H1 (cell line): ENCODE data around the gene BRINP3. TPM values are rescaled to one million over a fixed set of nuclear protein-coding genes. Genes with fewer than 3 reads are reported as not detected.

Experiments used
- CTCF ChIA-PET: fragments of 300-600 bp; sonication (Branson Sonifier 250); formaldehyde crosslinking; loops from one replicate; lab custom pipeline; 2021; ENCODE audit not compliant: partially characterized antibody; lab: Charles Lee
- POLR2A ChIA-PET: fragments of 300-600 bp; sonication (Branson Sonifier 250); formaldehyde crosslinking; loops from one replicate; lab custom pipeline; 2021; ENCODE audit warnings: inconsistent platforms; ENCODE audit not compliant: partially characterized antibody; lab: Charles Lee
- DNase-seq, 2 experiments: peaks; one replicate each; pipeline versions ENCODE4 v3.0.0 to v3.0.0-alpha.2; 2010 to 2022; ENCODE audit warnings: low spot score in 2 of 2, low read depth in 1 of 2, mixed read lengths in 1 of 2
- FAIRE-seq: peaks from 2 replicates; lab custom pipeline; 2011; peaks lifted over from hg19 to GRCh38; lab: Jason Lieb, UNC
- H2AFZ ChIP-seq: 2 replicates; pipeline ENCODE4 v1.8.1; 2012; ENCODE audit warnings: low read length, inconsistent platforms
- H2AK5ac ChIP-seq: 2 replicates; pipeline ENCODE4 v1.6.1; 2013; ENCODE audit warnings: low read depth, low read length
- H2BK120ac ChIP-seq: replicated peaks from 2 replicates; pipeline ENCODE3; 2013; ENCODE audit warnings: low read depth, low read length, inconsistent platforms
- H2BK12ac ChIP-seq: 2 replicates; pipeline ENCODE4 v1.6.1; 2013; ENCODE audit warnings: low read depth, low read length
- H2BK15ac ChIP-seq: 2 replicates; pipeline ENCODE4 v1.6.1; 2013; ENCODE audit warnings: low read length
- H2BK20ac ChIP-seq: 2 replicates; pipeline ENCODE4 v1.6.1; 2013; ENCODE audit warnings: low read length
- H2BK5ac ChIP-seq: 2 replicates; pipeline ENCODE4 v1.6.1; 2013; ENCODE audit warnings: low read depth, low read length
- H3K14ac ChIP-seq: 2 replicates; pipeline ENCODE4 v1.6.1; 2013; ENCODE audit warnings: inconsistent platforms; ENCODE audit not compliant: insufficient read length
- H3K18ac ChIP-seq: 2 replicates; pipeline ENCODE4 v1.6.1; 2013; ENCODE audit warnings: low read length; ENCODE audit errors: extremely low read depth
- H3K23ac ChIP-seq: 2 replicates; pipeline ENCODE4 v1.6.1; 2013; ENCODE audit warnings: inconsistent platforms; ENCODE audit not compliant: insufficient read length
- H3K23me2 ChIP-seq: 2 replicates; pipeline ENCODE4 v1.6.1; 2013; ENCODE audit warnings: low read depth, low read length
- H3K27ac ChIP-seq: 2 replicates; pipeline ENCODE4 v1.6.1; 2011; ENCODE audit warnings: low read depth, low read length, inconsistent platforms
- H3K27me3 ChIP-seq, 4 experiments: replicated peaks in 1 of 4; 1 replicate in 1 of 4; 2 replicates in 3 of 4; pipeline versions ENCODE4 v1.6.1 to v1.8.1; 2011 to 2013; ENCODE audit warnings: low read length in 3 of 4, mild to moderate bottlenecking in 3 of 4, inconsistent platforms in 2 of 4, mixed read lengths in 2 of 4, moderate library complexity in 1 of 4; ENCODE audit not compliant: control insufficient read depth in 3 of 4, insufficient read depth in 3 of 4; ENCODE audit errors: extremely low read depth in 1 of 4
- H3K36me3 ChIP-seq, 4 experiments: 2 replicates each; pipeline versions ENCODE4 v1.6.1 to v1.8.1; 2011 to 2013; ENCODE audit warnings: mild to moderate bottlenecking in 4 of 4, low read length in 3 of 4, moderate library complexity in 2 of 4, control low read depth in 1 of 4, inconsistent platforms in 1 of 4; ENCODE audit not compliant: insufficient read depth in 4 of 4, control insufficient read depth in 2 of 4
- H3K4ac ChIP-seq: replicated peaks from 2 replicates; pipeline ENCODE3; 2013; ENCODE audit warnings: low read length, low read depth, mixed read lengths, inconsistent platforms; ENCODE audit not compliant: insufficient read length
- H3K4me1 ChIP-seq, 4 experiments: replicated peaks in 1 of 4; 1 replicate in 1 of 4; 2 replicates in 3 of 4; pipeline versions ENCODE4 v1.6.1 to v1.8.1; 2011 to 2013; ENCODE audit warnings: low read length in 3 of 4, inconsistent platforms in 2 of 4, mixed read lengths in 1 of 4; ENCODE audit not compliant: insufficient read depth in 4 of 4, control insufficient read depth in 3 of 4
- H3K4me2 ChIP-seq, 2 experiments: 2 replicates each; pipeline versions ENCODE4 v1.6.1 to v1.8.1; 2011 to 2013; ENCODE audit warnings: low read depth in 2 of 2, low read length in 2 of 2, control low read depth in 1 of 2, inconsistent platforms in 1 of 2, mild to moderate bottlenecking in 1 of 2; ENCODE audit not compliant: insufficient read depth in 1 of 2
- H3K4me3 ChIP-seq, 4 experiments: fragments of 200-600, 300-600 bp in 1 of 4; sonication (generic), shearing (Covaris generic), sonication (Bioruptor Twin) in 1 of 4; 2 replicates each; pipeline versions ENCODE4 v1.5.1 to v1.8.1; 2011 to 2016; ENCODE audit warnings: low read length in 4 of 4, low read depth in 3 of 4, control low read depth in 2 of 4, inconsistent platforms in 2 of 4, mild to moderate bottlenecking in 2 of 4, mixed read lengths in 1 of 4, moderate library complexity in 1 of 4; ENCODE audit not compliant: insufficient read depth in 2 of 4; ENCODE audit errors: extremely low read depth in 1 of 4
- H3K56ac ChIP-seq: replicated peaks from 2 replicates; pipeline ENCODE3; 2013; ENCODE audit warnings: low read depth, mild to moderate bottlenecking, mixed read lengths, low read length, inconsistent platforms; ENCODE audit not compliant: insufficient read length
- H3K79me1 ChIP-seq: 2 replicates; pipeline ENCODE4 v1.6.1; 2013; ENCODE audit warnings: low read depth, low read length, control low read depth
- H3K79me2 ChIP-seq, 2 experiments: 2 replicates each; pipeline versions ENCODE4 v1.6.1 to v1.8.1; 2012 to 2013; ENCODE audit warnings: low read length in 2 of 2, mild to moderate bottlenecking in 2 of 2, inconsistent platforms in 1 of 2; ENCODE audit not compliant: insufficient read depth in 2 of 2, control insufficient read depth in 1 of 2
- H3K9ac ChIP-seq, 4 experiments: replicated peaks in 1 of 4; 1 replicate in 1 of 4; 2 replicates in 3 of 4; pipeline versions ENCODE4 v1.6.1 to v1.8.1; 2011 to 2013; ENCODE audit warnings: low read depth in 3 of 4, low read length in 3 of 4, control low read depth in 2 of 4, mild to moderate bottlenecking in 2 of 4, moderate library complexity in 2 of 4, inconsistent platforms in 1 of 4; ENCODE audit errors: extremely low read depth in 1 of 4
- H3K9me3 ChIP-seq, 2 experiments: 2 replicates each; pipeline versions ENCODE4 v1.6.1 to v1.8.1; 2012 to 2013; ENCODE audit warnings: mild to moderate bottlenecking in 2 of 2, moderate library complexity in 2 of 2, control low read depth in 1 of 2, inconsistent platforms in 1 of 2, low read depth in 1 of 2, low read length in 1 of 2, mixed read lengths in 1 of 2; ENCODE audit not compliant: insufficient read depth in 2 of 2
- H4K20me1 ChIP-seq, 2 experiments: replicated peaks in 1 of 2; 2 replicates each; pipeline versions ENCODE3 to v1.8.1; 2011 to 2013; ENCODE audit warnings: inconsistent platforms in 2 of 2, low read length in 2 of 2, mild to moderate bottlenecking in 1 of 2; ENCODE audit not compliant: insufficient read depth in 2 of 2, control insufficient read depth in 1 of 2
- H4K5ac ChIP-seq: 2 replicates; pipeline ENCODE4 v1.6.1; 2013; ENCODE audit warnings: low read length, low read depth, mixed read lengths, inconsistent platforms; ENCODE audit not compliant: insufficient read length
- H4K8ac ChIP-seq: 2 replicates; pipeline ENCODE4 v1.8.0; 2013; ENCODE audit warnings: mild to moderate bottlenecking, moderate library complexity, low read length, inconsistent platforms; ENCODE audit not compliant: insufficient read depth; ENCODE audit errors: extremely low read depth
- H4K91ac ChIP-seq: replicated peaks from 2 replicates; pipeline ENCODE3; 2013; ENCODE audit warnings: low read length, mixed read lengths, inconsistent platforms; ENCODE audit not compliant: insufficient read length
- ATF3 ChIP-seq: IDR thresholded peaks from 2 replicates; pipeline ENCODE4 v1.6.1; 2011; ENCODE audit warnings: low read depth, mild to moderate bottlenecking, low read length; ENCODE audit not compliant: insufficient read depth
- CBX8 ChIP-seq: fragments of 300-800, 300-1000 bp; sonication (generic); IDR thresholded peaks from 2 replicates; pipeline ENCODE4 v1.7.1; 2016; ENCODE audit warnings: low read depth, low read length, borderline replicate concordance
- EZH2 ChIP-seq: fragments of 200-600 bp; sonication (generic); IDR thresholded peaks from 2 replicates; pipeline ENCODE4 v1.7.1; 2012; ENCODE audit warnings: low read depth, mild to moderate bottlenecking, moderate library complexity, low read length, inconsistent platforms; ENCODE audit not compliant: severe bottlenecking
- GTF2F1 ChIP-seq: IDR thresholded peaks from 2 replicates; pipeline ENCODE4 v1.6.1; 2012; ENCODE audit warnings: low read depth, low read length, improper control_type of control experiment, borderline replicate concordance
- HDAC6 ChIP-seq: IDR thresholded peaks from one replicate; pipeline ENCODE4 v1.7.1; 2012; ENCODE audit warnings: low read depth, mild to moderate bottlenecking, inconsistent platforms, low read length, moderate library complexity
- MAX ChIP-seq: IDR thresholded peaks from 2 replicates; pipeline ENCODE4 v1.6.1; 2012; ENCODE audit warnings: inconsistent platforms
- POLR2AphosphoS5 ChIP-seq: IDR thresholded peaks from 2 replicates; pipeline ENCODE4 v1.6.1; 2011; ENCODE audit warnings: low read depth, low read length
- POU5F1 ChIP-seq: IDR thresholded peaks from 2 replicates; pipeline ENCODE4 v1.6.1; 2011; ENCODE audit warnings: low read depth, mild to moderate bottlenecking, low read length, moderate library complexity
- SP2 ChIP-seq: IDR thresholded peaks from 2 replicates; pipeline ENCODE4 v1.6.1; 2012; ENCODE audit warnings: mild to moderate bottlenecking, low read length, inconsistent platforms
- TAF7 ChIP-seq: optimal IDR thresholded peaks from 2 replicates; pipeline ENCODE3; 2011; ENCODE audit warnings: low read depth, mild to moderate bottlenecking, inconsistent platforms, low read length, moderate library complexity, borderline replicate concordance
- TBP ChIP-seq: IDR thresholded peaks from 2 replicates; pipeline ENCODE4 v1.6.1; 2011; ENCODE audit warnings: low read depth, low read length, improper control_type of control experiment
- TEAD4 ChIP-seq: IDR thresholded peaks from 2 replicates; pipeline ENCODE4 v1.6.1; 2012; ENCODE audit warnings: low read depth, low read length, inconsistent platforms, mixed read lengths
- WGBS, 2 experiments: shearing (Covaris generic) in 1 of 2; methylation state at CpG; one replicate each; pipeline versions ENCODE4 v1.1.6 to v1.1.7; 2013 to 2015; ENCODE audit warnings: low lambda C conversion rate in 2 of 2, mixed read lengths in 2 of 2, inconsistent platforms in 1 of 2, low coverage in 1 of 2, missing lambda C conversion rate in 1 of 2; ENCODE audit not compliant: insufficient replicate concordance in 2 of 2, insufficient coverage in 1 of 2, insufficient read length in 1 of 2; ENCODE audit errors: extremely low coverage in 1 of 2, missing lambda C conversion rate in 1 of 2; 5-methylcytosine and 5-hydroxymethylcytosine counted together
- polyA plus RNA-seq, 7 experiments: library from polyadenylated mRNA; depleted of rRNA in 3 of 7; stranded (reverse) in 5 of 7; unstranded in 2 of 7; fragments of >200 nt in 5 of 7; fragments of 200-250 nt in 2 of 7; gene quantifications; 1 replicate in 5 of 7; 2 replicates in 1 of 7; 4 replicates in 1 of 7; pipeline versions ENCODE4 v1.2.1 to v1.2.3, GENCODE V29; 2011 to 2013; ENCODE audit warnings: missing spikeins in 2 of 7, mixed read lengths in 2 of 7
- total RNA-seq: library from RNA; stranded (reverse); fragmentation: NEBNext Ultra II Directional; extraction: Animal tissue kit (Norgen Biotek cat#: 25700); gene quantifications from 2 replicates; pipeline ENCODE4 v1.2.1, GENCODE V29; 2021

Gene BRINP3
- total and polyA plus RNA-seq, 2 of the 8 experiments (the other 6 are each of a cell fraction or from before 2014, with no cell fraction given): not detected

GRCh38 chr1:190104961-190105360 is 372.7 kb downstream of the BRINP3 start:
- Histone ChIP-seq H3K9ac (no peak overlapping the region), H2BK20ac (no peak overlapping the region), H3K79me2 (no peaks in the 10 kb centered on the region), H3K23me2 (no peaks in the 10 kb centered on the region), H3K4me3 (no peak overlapping the region), H2BK120ac (no peak overlapping the region), H3K4me1 (no peaks in the 10 kb centered on the region), H4K8ac (no peak overlapping the region), H3K14ac (no peak overlapping the region), H3K4ac (no peak overlapping the region), H3K56ac (no peak overlapping the region), H2BK5ac (no peak overlapping the region), H3K27ac (no peak overlapping the region), H3K9me3 (no peaks in the 10 kb centered on the region), H3K23ac (no peak overlapping the region), H3K18ac (no peak overlapping the region), H3K79me1 (no peaks in the 10 kb centered on the region), H4K91ac (no peak overlapping the region), H2BK12ac (no peak overlapping the region), H2BK15ac (no peak overlapping the region), H3K27me3 (no peaks in the 10 kb centered on the region), H2AK5ac (no peak overlapping the region), H3K4me2 (no peak overlapping the region), H3K36me3 (no peaks in the 10 kb centered on the region), H4K5ac (no peak overlapping the region), H2AFZ (no peak overlapping the region), H4K20me1 (no peaks in the 10 kb centered on the region)
- POLR2A ChIA-PET: no interaction called here
- no peak for FAIRE-seq
- 93% methylated on average over 1 of the region's 1 CpG; no CpG with 5 or more reads in 1 of the 2 experiments for WGBS, 2 experiments
- no peak for DNase-seq
- CTCF ChIA-PET: no interaction called here
- no peak for TF ChIP-seq GTF2F1
- TF ChIP-seq MAX: no peak
- TF ChIP-seq SP2: no peak
- no peak for TF ChIP-seq CBX8
- TF ChIP-seq TBP: no peak
- no peak for TF ChIP-seq POLR2AphosphoS5
- TF ChIP-seq ATF3: no peak
- no peak for TF ChIP-seq TAF7
- no peak for TF ChIP-seq EZH2
- TF ChIP-seq HDAC6: no peak
- TF ChIP-seq POU5F1: no peak
- TF ChIP-seq TEAD4: no peak
